NCI-H1694 treated with DMSO at 0.1 percent for 48 hours (cell line): ENCODE data around the gene ORC6.
"Not testable (repeated sequence)": the region's sequence is repeated elsewhere in the genome, so short reads cannot be mapped to it uniquely, and the experiment has no call there.

ENCODE experiments used
- DNase-seq: peaks from one replicate; lab custom pipeline; 2025; lab: John Stamatoyannopoulos, UW

Gene ORC6, protein sequence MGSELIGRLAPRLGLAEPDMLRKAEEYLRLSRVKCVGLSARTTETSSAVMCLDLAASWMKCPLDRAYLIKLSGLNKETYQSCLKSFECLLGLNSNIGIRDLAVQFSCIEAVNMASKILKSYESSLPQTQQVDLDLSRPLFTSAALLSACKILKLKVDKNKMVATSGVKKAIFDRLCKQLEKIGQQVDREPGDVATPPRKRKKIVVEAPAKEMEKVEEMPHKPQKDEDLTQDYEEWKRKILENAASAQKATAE

GRCh38 chr16:46689365-46690280, at the start of gene ORC6:
TSS of gene ORC6 (plus strand) at chr16:46689659. CDS start at chr16:46689706, 47 bp downstream.
- DNase-seq, result peak; percentile 98

DNA sequence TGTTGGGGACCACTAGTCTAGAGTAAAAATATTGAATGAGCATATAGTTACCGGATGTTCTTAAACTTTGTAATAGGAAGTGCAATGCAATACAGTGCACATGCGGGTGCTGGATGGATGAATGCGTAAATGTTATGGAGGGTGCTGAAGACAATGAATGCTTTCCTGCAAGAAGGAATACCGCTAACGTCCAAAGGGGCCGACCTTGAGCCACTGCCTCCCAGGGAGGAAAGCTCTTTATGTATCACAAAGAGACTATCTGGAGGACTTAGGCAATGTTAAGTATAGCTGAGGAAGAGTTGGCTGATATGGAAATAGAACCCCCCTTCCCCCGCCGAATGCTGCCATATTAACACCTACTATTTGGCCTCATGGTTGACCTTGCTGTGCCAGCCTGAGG, 40.8 kb upstream of the ORC6 start:
- no peak for DNase-seq

- no peak for DNase-seq
These were observed 39.7 kb upstream of the ORC6 start for GRCh38 chr16:46649588-46650253.

GRCh38 chr16:46650254-46650623, 39.2 kb upstream of the ORC6 start:
- DNase-seq, result no peak

GRCh38 chr16:46651305-46651704, 38.2 kb upstream of the ORC6 start:
- DNase-seq, result no peak

DNA sequence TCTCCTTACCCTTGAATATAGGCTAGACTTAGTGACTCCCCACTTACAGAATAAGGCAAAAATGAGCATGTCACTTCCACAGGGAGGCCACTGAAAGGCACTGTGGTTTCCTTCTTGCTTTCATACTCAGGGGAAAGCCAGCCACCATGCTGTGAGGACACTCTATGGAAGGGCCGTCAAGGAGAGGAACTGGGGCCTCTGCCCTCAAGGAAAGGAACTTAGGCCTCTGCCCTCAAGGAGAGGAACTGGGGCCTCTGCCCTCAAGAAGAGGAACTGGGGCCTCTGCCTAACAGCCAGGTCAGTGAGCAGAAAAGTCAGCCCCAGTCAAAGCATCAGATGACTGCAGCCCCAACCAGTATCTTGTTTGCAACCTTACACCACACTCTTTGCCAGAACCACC, 30.5 kb upstream of the ORC6 start:
- no peak for DNase-seq

DNA sequence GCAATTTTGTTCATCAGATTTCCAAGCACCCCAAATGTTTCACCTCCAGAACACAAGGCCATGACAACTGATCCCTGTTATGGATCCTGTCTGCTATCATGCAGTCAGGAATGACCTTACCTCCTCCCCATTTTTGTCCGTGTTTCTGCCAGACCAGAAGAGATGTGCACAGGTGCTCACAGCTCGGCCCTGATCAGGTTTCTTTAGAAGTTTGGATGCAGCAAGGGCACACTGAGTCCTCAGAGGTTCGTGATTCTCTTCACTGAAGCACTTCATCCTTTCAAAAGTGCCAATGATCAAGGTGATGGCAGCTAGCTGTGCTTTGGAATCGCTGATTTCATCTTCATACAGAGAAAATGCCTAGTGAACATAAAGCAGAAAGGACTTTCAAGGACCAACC, 27.3 kb upstream of the ORC6 start:
- DNase-seq, result no peak

DNA sequence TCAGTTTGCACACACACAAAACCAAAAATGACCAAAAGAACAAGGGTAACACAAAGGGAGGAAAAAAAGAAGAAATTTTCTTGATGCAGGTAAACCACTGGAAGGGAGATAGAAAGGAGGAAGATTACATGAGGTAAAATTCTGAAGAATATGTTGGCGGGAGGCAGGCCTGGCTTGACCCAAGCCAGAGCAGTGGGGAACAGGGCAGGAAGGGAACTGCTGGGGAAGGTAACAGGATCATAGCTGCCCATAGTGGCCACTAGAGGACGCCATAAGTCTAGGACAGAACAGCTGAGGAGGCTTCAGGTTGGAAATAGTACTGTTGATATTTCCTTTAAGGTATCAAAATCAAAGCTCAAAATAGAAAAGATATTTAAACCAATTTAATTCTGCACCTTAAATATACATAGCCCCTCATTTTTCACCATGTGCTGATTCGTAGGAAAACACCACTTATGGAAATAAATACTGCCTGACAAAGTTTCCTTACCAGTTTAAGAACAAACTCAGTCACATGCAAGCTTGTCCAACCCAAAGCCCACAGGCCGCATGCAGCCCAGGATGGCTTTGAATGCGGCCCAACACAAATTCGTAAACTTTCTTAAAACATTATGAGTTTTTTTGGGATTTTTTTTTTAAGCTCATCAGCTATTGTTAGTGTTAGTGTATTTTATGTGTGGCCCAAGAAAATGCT, 16.0 kb upstream of the ORC6 start:
- peak; percentile 44 for DNase-seq

DNA sequence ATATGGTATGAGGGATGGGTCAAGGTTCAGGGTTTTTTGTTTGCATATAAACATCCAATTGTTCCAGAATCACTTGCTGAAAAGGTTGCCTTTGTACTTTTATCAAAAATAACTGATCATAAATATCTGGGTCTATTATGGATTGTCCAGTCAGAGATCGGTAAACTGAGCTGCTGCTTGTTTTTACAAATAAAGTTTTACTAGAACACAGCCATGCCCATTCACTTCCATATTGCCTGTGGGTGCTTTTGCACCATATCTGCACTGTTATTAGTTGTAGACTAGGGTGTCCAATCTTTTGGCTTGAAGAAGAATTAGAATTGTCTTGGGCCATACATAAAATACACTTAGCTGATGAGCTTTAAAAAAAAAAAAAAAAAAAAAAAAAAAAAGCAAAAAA, 11.5 kb upstream of the ORC6 start:
- not testable (repeated sequence) for DNase-seq

GRCh38 chr16:46681867-46682266, 7.6 kb upstream of the ORC6 start:
- DNase-seq, result not testable (repeated sequence)

DNA sequence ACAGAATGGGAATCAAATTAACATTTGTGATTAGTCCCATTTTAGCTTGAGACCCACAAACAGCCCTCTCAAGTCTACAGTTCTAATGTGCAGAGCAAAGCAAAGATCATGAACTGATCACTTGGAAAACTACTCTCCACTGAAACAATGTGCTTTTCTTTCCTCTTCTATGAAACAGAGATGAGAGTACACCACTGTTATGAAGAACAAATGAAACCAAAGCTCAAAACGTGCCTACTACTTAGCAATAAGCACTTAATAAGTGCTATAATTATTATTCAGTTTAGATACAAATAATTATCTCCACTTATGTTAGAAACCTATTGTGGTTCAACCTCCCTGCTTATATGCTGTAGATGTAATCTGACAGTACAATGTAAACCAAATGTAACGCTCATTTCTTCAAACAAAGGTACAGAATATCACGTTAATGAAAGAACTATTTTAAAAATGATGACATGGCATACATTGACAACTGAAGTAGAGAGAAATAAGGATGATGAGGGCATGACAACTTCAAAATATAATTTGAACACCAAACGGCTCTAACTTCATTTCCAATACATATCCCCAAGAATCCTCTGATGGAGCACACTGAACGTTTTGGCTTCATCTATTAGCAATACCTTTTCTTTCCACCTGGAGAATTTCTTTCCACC, 2.5 kb upstream of the ORC6 start:
- no peak for DNase-seq

- no peak for DNase-seq
These were observed 2.0 kb upstream of the ORC6 start for GRCh38 chr16:46687486-46687885.

GRCh38 chr16:46688101-46688653, 1.3 kb upstream of the ORC6 start:
- no peak for DNase-seq

DNA sequence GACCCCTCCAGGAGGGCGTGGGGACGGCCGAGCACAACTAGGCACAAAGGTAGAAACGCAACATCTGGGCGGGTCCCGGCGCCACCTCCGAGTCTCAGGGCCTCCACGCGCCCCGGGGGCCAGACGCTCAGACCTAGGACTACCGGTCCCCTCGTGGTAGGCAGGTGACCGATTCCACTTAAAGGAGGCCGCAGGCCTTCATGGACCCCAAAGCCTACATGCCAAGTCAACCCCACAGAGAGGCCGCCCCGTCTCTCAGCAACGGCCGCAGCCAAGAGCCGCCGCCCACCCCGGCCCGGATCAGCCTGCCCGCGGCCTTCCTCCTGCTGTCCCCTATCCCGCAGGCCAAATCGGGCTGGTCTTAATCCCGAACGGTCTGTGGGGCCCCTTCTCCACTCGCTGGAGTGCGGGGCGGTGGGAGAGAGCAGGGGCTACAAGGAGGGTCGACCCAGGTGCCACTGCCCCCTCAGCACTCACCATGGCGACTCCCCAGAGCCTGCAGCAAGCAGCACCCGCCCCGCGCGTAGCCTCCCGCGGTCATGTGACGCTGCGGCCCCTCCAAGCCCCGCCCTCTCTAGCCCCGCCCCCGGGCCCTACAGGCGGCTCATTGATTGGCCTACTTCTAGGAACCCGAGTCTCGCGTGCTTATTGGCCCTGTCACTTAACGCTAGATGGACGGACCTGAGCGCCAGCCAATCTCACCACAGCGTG, 650 bp upstream of the ORC6 start, which contains the start of gene VPS35:
TSS of gene VPS35 (minus strand) at position 525 of the 711 bp plus-strand sequence. CDS start at position 480, 45 bp downstream.
- DNase-seq, result peak; percentile 98

GRCh38 chr16:46690281-46691178, 1.1 kb downstream of the ORC6 start:
- DNase-seq, result no peak

GRCh38 chr16:46691726-46692125, 2.3 kb downstream of the ORC6 start:
- DNase-seq, result no peak

DNA sequence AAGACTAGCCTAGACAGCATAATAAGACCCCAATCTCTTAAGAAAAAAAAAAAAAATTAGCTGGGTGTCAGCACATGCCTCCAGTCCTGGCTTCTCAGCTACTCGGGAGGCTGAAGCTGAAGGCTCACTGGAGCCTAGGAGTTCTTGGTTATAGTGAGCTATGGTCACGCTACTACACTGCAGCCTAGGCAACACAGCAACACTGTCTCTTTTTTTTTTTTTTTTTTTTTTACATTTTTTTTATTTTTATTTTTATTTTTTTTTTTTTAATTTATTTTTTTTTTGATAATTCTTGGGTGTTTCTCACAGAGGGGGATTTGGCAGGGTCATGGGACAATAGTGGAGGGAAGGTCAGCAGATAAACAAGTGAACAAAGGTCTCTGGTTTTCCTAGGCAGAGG, 4.1 kb downstream of the ORC6 start:
- no peak for DNase-seq

DNA sequence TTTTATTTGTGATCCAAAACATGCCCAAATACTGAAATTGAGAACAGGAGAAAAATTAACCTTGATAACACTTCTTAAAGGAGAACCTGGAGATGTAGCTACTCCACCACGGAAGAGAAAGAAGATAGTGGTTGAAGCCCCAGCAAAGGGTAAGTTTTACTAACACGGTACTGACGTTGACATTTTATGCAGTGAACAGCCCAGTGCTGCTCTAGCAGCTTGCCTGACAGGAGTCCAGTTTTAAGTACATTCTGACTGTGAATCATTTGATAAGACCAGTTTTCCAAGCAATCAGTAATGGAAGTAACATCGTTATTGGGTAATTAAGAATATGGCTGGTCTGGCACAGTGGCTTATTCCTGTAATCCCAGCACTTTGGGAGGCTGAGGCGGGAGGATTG, 6.5 kb downstream of the ORC6 start:
- no peak for DNase-seq

- no peak for DNase-seq
These were observed 7.5 kb downstream of the ORC6 start for GRCh38 chr16:46696957-46697356.

DNA sequence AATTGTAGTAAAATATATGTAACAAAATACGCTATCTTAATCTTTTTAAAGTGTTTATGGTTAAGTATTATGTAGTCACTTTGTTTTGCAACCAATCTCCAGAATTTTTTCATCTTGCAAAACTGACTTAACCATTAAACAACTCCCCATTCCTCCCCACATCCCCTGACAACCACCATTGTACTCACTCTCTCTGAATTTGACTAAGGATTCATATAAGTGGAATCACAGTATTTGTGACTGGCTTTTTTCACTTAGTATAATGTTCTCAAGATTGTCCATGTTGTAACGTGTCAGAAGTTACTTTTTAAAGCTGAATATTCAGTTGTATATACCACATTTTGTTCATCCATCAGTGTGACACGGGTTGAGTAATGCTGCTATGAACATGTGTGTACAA, 10.6 kb downstream of the ORC6 start:
- DNase-seq, result no peak
